Choroid plexus epithelial cell (primary cell): ENCODE data around the gene KRT3.

Source experiments
- DNase-seq: peaks from one replicate; pipeline ENCODE4 v3.0.0-alpha.2; 2010; ENCODE audit warnings: low read depth
- H3K4me3 ChIP-seq: 2 replicates; pipeline ENCODE4 v1.5.1; 2011; ENCODE audit warnings: low read depth, mild to moderate bottlenecking, control low read depth, low read length, moderate library complexity
- CTCF ChIP-seq: conservative IDR thresholded peaks from 2 replicates; pipeline ENCODE4 v1.5.1; 2011; ENCODE audit warnings: low read depth, mild to moderate bottlenecking, control low read depth, inconsistent platforms, low read length, moderate library complexity

The KRT3 gene

DNA sequence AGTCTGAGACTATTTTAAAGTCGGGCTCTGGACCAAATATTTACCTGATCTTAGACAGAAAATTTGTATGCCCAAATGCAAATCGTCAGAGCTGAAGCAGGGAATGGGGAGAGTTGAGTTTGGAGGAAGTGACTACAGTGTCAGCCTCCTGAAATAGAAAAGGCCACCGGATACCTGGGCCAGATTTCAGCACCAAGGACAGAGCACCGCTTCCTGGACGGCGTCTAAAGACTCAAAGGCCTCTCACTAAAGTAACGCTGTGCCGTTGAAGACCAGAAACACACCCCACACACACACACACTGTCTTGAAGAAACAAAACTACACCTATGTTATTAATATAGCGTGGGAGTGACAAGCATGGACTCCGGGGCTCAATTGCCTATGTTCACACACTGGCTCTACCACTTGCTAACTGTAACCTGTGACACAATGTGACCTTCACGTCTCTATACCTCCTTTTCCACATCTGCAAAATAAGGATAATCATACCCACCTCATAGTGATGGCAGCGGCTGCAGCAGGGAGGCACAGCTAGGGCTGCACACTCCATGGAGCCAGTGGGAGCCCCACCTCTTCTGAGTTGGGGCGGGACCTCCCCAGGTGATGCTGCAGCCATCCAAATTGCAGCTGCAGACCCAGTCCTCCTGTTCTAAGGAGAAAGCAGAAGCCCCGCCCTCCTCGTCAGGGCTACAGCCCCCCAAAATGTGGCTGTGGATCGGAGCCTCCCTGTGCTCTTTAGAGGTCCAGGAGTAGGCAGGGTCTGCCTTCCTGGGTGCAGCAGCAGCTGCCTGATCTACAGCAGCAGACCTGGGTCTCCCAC, 54.3 kb downstream of the KRT3 start:
- no peak overlapping the region for H3K4me3 ChIP-seq
- peak; percentile 61 for DNase-seq
- no peak for TF ChIP-seq CTCF

- TF ChIP-seq CTCF = no peak
- DNase-seq = no peak
Observed at GRCh38 chr12:52740584-52740983, 55.3 kb downstream of the KRT3 start.

GRCh38 chr12:52739963-52740362, 56.0 kb downstream of the KRT3 start:
- DNase-seq = no peak
- H3K4me3 ChIP-seq = no peak overlapping the region
- no peak for TF ChIP-seq CTCF

More at GRCh38 chr12:52740584-52740983, 55.3 kb downstream of the KRT3 start:
- H3K4me3 ChIP-seq = no peak overlapping the region
